GM13976 (cell line): ENCODE measurements around the gene IL9R.
"Not testable (repeated sequence)": the region's sequence is repeated elsewhere in the genome, so short reads cannot be mapped to it uniquely, and the experiment has no call there.

Experiments used
- DNase-seq: peaks from one replicate; pipeline ENCODE4 v3.0.0; 2012; ENCODE audit warnings: low spot score
- CTCF ChIP-seq: IDR thresholded peaks from 2 replicates; pipeline ENCODE4 v1.5.1; 2012; ENCODE audit warnings: borderline replicate concordance, mild to moderate bottlenecking; ENCODE audit not compliant: insufficient read depth; ENCODE audit errors: extremely low read depth, missing control alignments, control extremely low read depth
- in situ Hi-C: fragments of 300-500 bp; cut with MboI; formaldehyde crosslinking; loops from one replicate; pipeline ENCODE4 v1.12.0; 2022; ENCODE audit warnings: low sequenced_read_pairs, mixed read lengths, inconsistent platforms; ENCODE audit not compliant: unreplicated experiment

Gene IL9R

GRCh38 chrX:155993421-155993820, 4.1 kb upstream of the IL9R start:
- DNase-seq, result no peak
- TF ChIP-seq CTCF, result no peak
- in situ Hi-C loops, result no loop called here

- no peak for TF ChIP-seq CTCF
- DNase-seq, result no peak
- in situ Hi-C loops, result no loop called here
Observed at GRCh38 chrX:155995321-155995875, 2.1 kb upstream of the IL9R start.

- in situ Hi-C loops, result no loop called here
Observed at GRCh38 chrX:155998116-155998515, 620 bp downstream of the IL9R start.

GRCh38 chrX:155998761-155999510, 1.4 kb downstream of the IL9R start:
- TF ChIP-seq CTCF, result no peak
- in situ Hi-C loops, result no loop called here
- DNase-seq, result no peak

More at GRCh38 chrX:155998116-155998515, 620 bp downstream of the IL9R start:
- no peak for TF ChIP-seq CTCF
- DNase-seq, result no peak

- DNase-seq, in situ Hi-C loops: not testable (repeated sequence)
Observed at GRCh38 chrX:155999751-156000150, 2.3 kb downstream of the IL9R start.

- no peak for TF ChIP-seq CTCF
- in situ Hi-C loops, result no loop called here
- DNase-seq, result no peak
Observed at GRCh38 chrX:156000361-156000926, 2.9 kb downstream of the IL9R start.

- in situ Hi-C loops, result no loop called here
- no peak for DNase-seq
- no peak for TF ChIP-seq CTCF
Observed at GRCh38 chrX:156001001-156001666, 3.6 kb downstream of the IL9R start.
